ENCODE data around the gene STRADB.
"Not testable (repeated sequence)": the region's sequence is repeated elsewhere in the genome, so short reads cannot be mapped to it uniquely, and the experiment has no call there.

The STRADB gene

GRCh38 chr2:201470821-201471731 is 19.5 kb downstream of the STRADB start:
- DNase-seq, result no peak

- no peak for DNase-seq
These were observed 20.3 kb downstream of the STRADB start for GRCh38 chr2:201471732-201472393.

- DNase-seq, result no peak
These were observed 20.9 kb downstream of the STRADB start for GRCh38 chr2:201472411-201472810.

DNA sequence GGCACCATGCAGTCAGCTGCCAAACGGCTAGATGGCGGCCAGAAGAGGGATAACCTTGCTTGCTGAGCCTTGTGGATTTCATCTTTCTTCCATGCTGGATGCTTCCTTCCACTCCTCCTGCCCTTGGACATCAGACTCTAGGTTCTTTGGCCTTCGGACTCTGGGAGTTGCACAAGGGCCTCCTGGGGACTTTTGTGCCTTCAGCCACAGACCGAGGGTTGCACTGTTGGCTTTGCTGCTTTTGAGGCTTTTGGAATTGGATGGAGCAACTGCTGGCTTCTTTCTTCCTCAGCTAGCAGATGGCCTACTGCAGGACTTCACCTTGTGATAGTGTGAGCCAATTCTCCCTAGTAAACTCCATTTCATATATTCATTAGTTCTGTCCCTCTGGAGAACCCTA is 31.0 kb downstream of the STRADB start:
- DNase-seq, result no peak

- DNase-seq, result no peak
These were observed 31.8 kb downstream of the STRADB start for GRCh38 chr2:201483342-201483741.

GRCh38 chr2:201483758-201484157 is 32.2 kb downstream of the STRADB start:
- not testable (repeated sequence) for DNase-seq

- no peak for DNase-seq
These were observed 33.3 kb downstream of the STRADB start for GRCh38 chr2:201484805-201485204.

DNA sequence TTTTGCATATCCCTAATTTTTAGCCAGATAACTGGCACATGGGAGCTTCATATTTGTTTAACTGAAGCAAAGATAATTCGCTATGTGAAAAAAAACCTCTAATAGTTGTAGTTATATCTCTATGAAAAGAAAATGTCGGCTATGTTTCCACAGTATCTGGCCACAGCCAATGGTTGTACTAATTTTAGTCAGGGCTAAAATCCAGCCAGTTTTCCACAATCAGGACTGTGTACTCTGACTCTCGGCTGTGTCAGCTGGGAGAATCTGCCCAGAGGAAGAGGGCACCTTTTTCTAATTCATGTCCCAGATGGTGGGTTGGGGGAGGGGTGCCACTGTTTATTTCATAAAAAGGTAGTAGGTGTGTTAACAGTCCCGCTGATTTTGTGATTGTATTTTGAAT is 38.8 kb downstream of the STRADB start:
- DNase-seq, result no peak

- no peak for DNase-seq
These were observed 45.2 kb downstream of the STRADB start for GRCh38 chr2:201496785-201497184.

GRCh38 chr2:201500534-201500933 is 49.0 kb downstream of the STRADB start:
- no peak for DNase-seq

DNA sequence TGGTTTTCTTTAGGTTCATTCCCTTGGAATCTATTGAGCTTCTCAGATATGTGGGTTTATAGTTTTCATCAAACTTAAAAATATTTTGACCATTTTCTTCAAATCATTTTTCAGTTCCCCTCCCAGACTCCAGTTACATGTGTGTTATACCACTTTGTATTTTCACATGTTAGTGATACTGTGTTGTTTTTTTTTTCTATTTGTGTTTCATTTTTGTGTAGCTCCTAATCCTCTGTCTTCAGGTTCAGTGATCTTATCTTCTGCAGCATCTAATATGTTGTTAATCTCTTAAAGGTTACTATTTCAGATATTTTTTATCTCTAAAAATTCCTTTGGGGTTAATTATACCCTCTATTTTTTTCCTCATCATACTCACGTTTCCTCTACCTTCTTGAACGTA is 51.2 kb downstream of the STRADB start:
- DNase-seq, result no peak

- DNase-seq, result no peak
These were observed 56.2 kb downstream of the STRADB start for GRCh38 chr2:201507725-201508124.

- DNase-seq, result no peak
These were observed 61.7 kb downstream of the STRADB start for GRCh38 chr2:201513271-201513670.

- no peak for DNase-seq
These were observed 64.2 kb downstream of the STRADB start for GRCh38 chr2:201515573-201516246.

DNA sequence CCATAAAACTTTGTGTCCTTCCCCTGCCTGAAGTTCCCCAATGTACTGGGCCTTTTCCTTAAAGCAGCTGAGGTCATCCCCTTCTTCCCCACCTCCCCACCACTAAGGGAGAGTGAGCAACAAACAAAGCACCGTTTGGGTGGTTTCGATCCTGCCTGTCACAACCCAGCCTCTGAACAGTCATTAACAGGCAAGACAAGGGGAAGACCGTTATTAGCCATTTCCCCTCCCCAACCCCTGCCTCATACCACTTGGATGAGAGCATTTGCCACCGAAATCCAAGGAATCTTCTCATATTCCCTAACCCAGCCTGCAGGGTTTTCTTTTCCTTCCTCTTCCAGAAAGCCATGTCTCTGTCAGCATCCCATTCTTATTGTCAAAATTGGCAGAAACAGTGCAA is 65.6 kb downstream of the STRADB start:
- DNase-seq, result no peak

- DNase-seq, result no peak
These were observed 68.7 kb downstream of the STRADB start for GRCh38 chr2:201520201-201520600.

- DNase-seq, result no peak
These were observed 71.4 kb downstream of the STRADB start for GRCh38 chr2:201522965-201523364.

GRCh38 chr2:201523506-201523905 is 72.0 kb downstream of the STRADB start:
- DNase-seq, result no peak
